ENCODE measurements around the gene TRIO. TPM values are rescaled to one million over a fixed set of nuclear protein-coding genes. Genes with fewer than 3 reads are reported as not detected.

TRIO gene
- total RNA-seq, 1 experiment from 2014 or later: 68.4 TPM

GRCh38 chr5:14410394-14411201, 267.5 kb downstream of the TRIO start (continued):
- TF ChIP-seq TCF7L2 (IDR thresholded peaks at IDR 0.05; ENCODE audit: borderline replicate concordance, extremely low read depth, insufficient read depth, insufficient read length) (no peak), ZFX (IDR thresholded peaks at IDR 0.05) (no peak), FOSL1 (IDR thresholded peaks at IDR 0.05; ENCODE audit: low read depth) (no peak), EZH2 (IDR thresholded peaks at IDR 0.05) (no peak), YY1 (IDR thresholded peaks at IDR 0.05; ENCODE audit: extremely low read depth, insufficient replicate concordance, low read depth, low read length) (no peak), EZH2phosphoT487 (IDR thresholded peaks at IDR 0.05; ENCODE audit: borderline replicate concordance) (no peak), MAX (IDR thresholded peaks at IDR 0.05) (no peak)

- ATAC-seq (no peak), DNase-seq (ENCODE audit: low read depth, low spot score) (no peak)
- Histone ChIP-seq H3K79me2 (ENCODE audit: insufficient read depth, low read length) (no peaks in the 10 kb centered on the region), H3K27ac (ENCODE audit: low read depth, low read length) (no peak overlapping the region), H3K4me1 (ENCODE audit: control insufficient read depth in 1 of 2, insufficient read depth in 2 of 2, low read length in 2 of 2) (no peaks in the 10 kb centered on the region), H3K9me3 (ENCODE audit: control insufficient read depth in 1 of 2, insufficient read depth in 1 of 2, low read depth in 1 of 2, low read length in 2 of 2) (no peaks in the 10 kb centered on the region), H3K27me3 (ENCODE audit: insufficient read depth, low read length) (no peaks in the 10 kb centered on the region), H4K20me1 (ENCODE audit: insufficient read depth) (no peaks in the 10 kb centered on the region), H3K36me3 (ENCODE audit: control insufficient read depth in 1 of 2, insufficient read depth in 2 of 2, low read length in 2 of 2) (peaks cover 11 to 25% of the 10 kb centered on the region in 2 experiments), H3K9me2 (ENCODE audit: insufficient read depth) (no peaks in the 10 kb centered on the region), H3K9ac (ENCODE audit: low read length) (no peak overlapping the region), H3K4me2 (ENCODE audit: low read length) (no peak overlapping the region), H3K4me3 (replicated peaks in 1 of 2; ENCODE audit: low read depth in 1 of 2, low read length in 2 of 2) (no peak overlapping the region), H2AFZ (ENCODE audit: low read depth, low read length, poor library complexity, severe bottlenecking) (no peak overlapping the region)
- TF ChIP-seq SRF (IDR thresholded peaks at IDR 0.05; ENCODE audit: low read depth) (no peak), EZH2phosphoT487 (IDR thresholded peaks at IDR 0.05; ENCODE audit: borderline replicate concordance) (no peak), TCF7L2 (IDR thresholded peaks at IDR 0.05; ENCODE audit: borderline replicate concordance, extremely low read depth, insufficient read depth, insufficient read length) (no peak)
- CTCF ChIA-PET: no interaction called here
- POLR2A ChIA-PET: no interaction called here
- no TSS peak for BruUV-seq (replicated peaks)
- RAD21 ChIA-PET (ENCODE audit: low non-redundant PET in 1 of 2, low total read pairs in 2 of 2, uncharacterized antibody in 2 of 2, unreplicated experiment in 2 of 2): no interaction called here
- intact Hi-C loops (cut with micrococcal nuclease): no loop called here
Observed at GRCh38 chr5:14411216-14411615, 268.1 kb downstream of the TRIO start.

All from HCT116 (cell line).